Bronchial epithelial cell (primary cell): ENCODE results near the gene COL23A1. TPM values are rescaled to one million over a fixed set of nuclear protein-coding genes. Genes with fewer than 3 reads are reported as not detected.

ENCODE experiments used
- DNase-seq: peaks from one replicate; pipeline ENCODE4 v3.0.0-alpha.2; 2010; ENCODE audit warnings: low read depth
- FAIRE-seq: peaks from 2 replicates; lab custom pipeline; 2011; peaks lifted over from hg19 to GRCh38; lab: Jason Lieb, UNC
- H3K27me3 ChIP-seq: 2 replicates; pipeline ENCODE4 v1.5.1; 2011; ENCODE audit warnings: low read length; ENCODE audit not compliant: control insufficient read depth, insufficient read depth
- H3K36me3 ChIP-seq: 2 replicates; pipeline ENCODE4 v1.5.1; 2011; ENCODE audit warnings: low read length; ENCODE audit not compliant: control insufficient read depth, insufficient read depth
- H3K4me3 ChIP-seq: 2 replicates; pipeline ENCODE4 v1.5.1; 2011; ENCODE audit warnings: mild to moderate bottlenecking, low read depth, low read length, control low read depth
- total RNA-seq: library from RNA; depleted of rRNA; stranded (reverse); fragments of >200 nt; gene quantifications from 2 replicates; pipeline ENCODE4 v1.2.1, GENCODE V29; 2014
- TF ChIP-seq, protein P1 (sequence below): IDR thresholded peaks from 2 replicates; pipeline ENCODE4 v1.5.1; 2011; ENCODE audit warnings: mild to moderate bottlenecking, moderate library complexity, low read length, control low read depth, inconsistent platforms; ENCODE audit not compliant: insufficient read depth, severe bottlenecking

COL23A1 gene
- total RNA-seq, 1 donor from 2014 or later: 0.26 TPM

DNA sequence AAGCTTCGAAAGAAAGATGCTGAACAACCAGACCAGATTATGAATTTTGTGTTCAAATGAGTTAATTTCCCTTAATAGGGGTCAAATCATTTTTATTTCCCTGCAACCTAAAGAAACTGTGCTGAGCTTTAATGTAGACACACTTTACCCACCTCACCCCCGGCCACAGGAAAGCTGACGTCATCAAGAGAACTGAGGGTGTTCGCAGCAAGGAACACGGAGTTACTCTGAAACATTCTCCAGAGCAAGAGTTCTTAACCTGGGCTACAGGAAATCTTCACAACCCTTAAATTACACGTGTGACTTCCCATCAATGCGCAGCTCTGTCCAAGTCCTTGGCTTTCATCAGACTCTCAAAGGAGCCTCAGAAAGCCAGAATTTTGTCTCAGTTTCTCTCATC is 116.3 kb downstream of the COL23A1 start:
- no peak for FAIRE-seq
- H3K27me3 ChIP-seq: no peaks in the 10 kb centered on the region

DNA sequence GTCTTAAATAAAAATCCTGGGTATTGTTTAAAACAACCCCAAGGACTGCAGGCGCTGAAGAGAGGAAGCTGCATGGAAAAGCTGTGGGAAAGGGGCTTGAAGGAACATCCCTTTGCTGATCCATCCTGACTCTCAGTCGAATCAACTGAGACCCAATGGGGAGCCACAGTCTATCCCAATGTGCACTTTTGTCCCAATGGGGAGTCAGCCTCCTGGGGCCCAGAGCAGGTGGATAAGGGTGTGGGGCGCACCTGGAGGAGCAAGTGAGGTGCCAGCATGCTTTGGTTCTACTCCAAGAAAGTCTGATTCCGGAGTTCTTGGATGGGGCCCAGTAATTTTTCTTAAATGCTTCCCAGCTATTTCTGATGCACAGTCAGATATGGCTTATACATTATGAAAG is 118.1 kb downstream of the COL23A1 start:
- DNase-seq: no peak
- TF ChIP-seq, protein P1, sequence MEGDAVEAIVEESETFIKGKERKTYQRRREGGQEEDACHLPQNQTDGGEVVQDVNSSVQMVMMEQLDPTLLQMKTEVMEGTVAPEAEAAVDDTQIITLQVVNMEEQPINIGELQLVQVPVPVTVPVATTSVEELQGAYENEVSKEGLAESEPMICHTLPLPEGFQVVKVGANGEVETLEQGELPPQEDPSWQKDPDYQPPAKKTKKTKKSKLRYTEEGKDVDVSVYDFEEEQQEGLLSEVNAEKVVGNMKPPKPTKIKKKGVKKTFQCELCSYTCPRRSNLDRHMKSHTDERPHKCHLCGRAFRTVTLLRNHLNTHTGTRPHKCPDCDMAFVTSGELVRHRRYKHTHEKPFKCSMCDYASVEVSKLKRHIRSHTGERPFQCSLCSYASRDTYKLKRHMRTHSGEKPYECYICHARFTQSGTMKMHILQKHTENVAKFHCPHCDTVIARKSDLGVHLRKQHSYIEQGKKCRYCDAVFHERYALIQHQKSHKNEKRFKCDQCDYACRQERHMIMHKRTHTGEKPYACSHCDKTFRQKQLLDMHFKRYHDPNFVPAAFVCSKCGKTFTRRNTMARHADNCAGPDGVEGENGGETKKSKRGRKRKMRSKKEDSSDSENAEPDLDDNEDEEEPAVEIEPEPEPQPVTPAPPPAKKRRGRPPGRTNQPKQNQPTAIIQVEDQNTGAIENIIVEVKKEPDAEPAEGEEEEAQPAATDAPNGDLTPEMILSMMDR: no peak
- no peaks in the 10 kb centered on the region for H3K36me3 ChIP-seq
- FAIRE-seq: no peak
- no peak overlapping the region for H3K4me3 ChIP-seq
- H3K27me3 ChIP-seq: no peaks in the 10 kb centered on the region

More for the DNA sequence above, 116.3 kb downstream of the COL23A1 start:
- no peak for DNase-seq
- Histone ChIP-seq H3K36me3 (no peaks in the 10 kb centered on the region), H3K4me3 (no peak overlapping the region)
- TF ChIP-seq, protein P1: no peak

DNA sequence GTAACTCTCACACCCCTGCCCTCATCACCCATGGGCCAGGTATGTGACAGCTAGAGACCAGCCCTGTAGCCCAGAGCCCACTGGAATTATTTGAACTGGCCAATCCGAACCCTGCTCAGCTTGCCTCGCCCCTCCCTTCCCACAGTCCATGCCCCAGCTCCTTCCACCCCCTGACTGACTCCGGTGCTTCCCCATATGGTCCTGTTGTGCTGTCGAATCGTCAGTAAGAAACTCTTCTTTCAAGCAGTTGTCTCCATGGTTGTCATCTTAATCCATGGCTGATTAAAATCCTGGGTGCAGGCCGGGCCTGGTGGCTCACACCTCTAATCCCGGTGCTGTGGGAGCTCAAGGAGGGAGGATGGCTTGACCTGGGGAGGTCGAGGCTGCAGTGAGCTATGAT is 118.5 kb downstream of the COL23A1 start:
- no peak for FAIRE-seq
- H3K4me3 ChIP-seq: no peak overlapping the region
- no peaks in the 10 kb centered on the region for H3K27me3 ChIP-seq

DNA sequence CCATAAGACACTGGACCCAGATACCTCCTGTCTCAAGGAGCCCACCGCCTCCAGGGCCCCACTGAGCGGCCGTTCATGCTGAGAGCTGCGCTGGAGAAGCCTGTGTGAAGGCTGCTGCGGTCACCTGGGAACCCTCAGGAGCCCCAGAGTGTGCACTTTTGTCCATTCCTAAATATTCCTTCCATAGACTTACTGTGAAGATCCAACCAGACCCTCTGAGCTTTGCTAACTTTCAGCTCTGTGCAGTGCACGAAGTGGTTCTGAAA is 119.5 kb downstream of the COL23A1 start:
- FAIRE-seq (no peak), DNase-seq (no peak)
- Histone ChIP-seq H3K4me3 (no peak overlapping the region), H3K36me3 (no peaks in the 10 kb centered on the region), H3K27me3 (no peaks in the 10 kb centered on the region)
- TF ChIP-seq, protein P1: no peak

More for the DNA sequence above, 118.5 kb downstream of the COL23A1 start:
- TF ChIP-seq, protein P1: no peak
- DNase-seq: no peak
- no peaks in the 10 kb centered on the region for H3K36me3 ChIP-seq

DNA sequence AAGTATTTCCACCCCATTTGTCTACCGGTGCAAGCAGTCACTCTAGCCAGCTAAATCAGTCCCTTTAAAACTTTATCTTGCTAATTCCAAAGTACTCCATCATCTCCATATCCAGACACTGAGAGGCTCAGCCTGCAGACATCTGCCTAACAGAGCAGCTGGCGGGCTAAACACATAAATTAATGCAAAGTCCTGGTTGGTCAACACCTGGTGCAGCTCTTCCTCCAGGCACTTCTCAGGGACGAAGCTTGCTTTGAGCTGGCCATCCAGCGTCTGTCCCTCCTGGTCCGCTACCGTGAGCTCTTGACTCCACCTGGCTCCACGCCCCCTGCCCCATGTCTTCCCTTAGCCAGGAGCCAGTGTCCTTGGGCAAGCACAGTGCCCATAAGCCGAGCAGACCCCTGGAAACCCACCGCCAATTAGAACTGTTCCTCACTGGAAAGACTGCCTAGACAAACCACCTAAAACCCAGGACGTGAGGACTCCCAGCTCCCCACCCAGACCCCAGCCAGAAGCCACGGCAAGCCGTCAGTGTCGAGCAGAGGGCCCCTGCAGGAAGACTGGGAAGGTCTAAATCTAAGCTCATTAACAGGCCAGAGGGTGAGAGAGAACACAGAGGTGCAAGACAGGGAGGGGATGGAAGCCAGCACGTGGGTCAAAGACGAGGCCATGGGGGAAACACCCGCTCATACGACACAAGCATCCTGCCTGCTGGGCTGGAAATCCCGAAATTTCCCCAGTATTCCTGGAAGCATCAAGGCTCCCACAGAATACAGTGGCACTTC is 120.0 kb downstream of the COL23A1 start:
- TF ChIP-seq, protein P1: no peak
- no peaks in the 10 kb centered on the region for H3K27me3 ChIP-seq
- no peaks in the 10 kb centered on the region for H3K36me3 ChIP-seq
- FAIRE-seq (peak; percentile 23), DNase-seq (no peak)
- H3K4me3 ChIP-seq: no peak overlapping the region
